ENCODE measurements around the gene FBXW4. TPM values are rescaled to one million over a fixed set of nuclear protein-coding genes. Genes with fewer than 3 reads are reported as not detected.

FBXW4 gene
- polyA plus RNA-seq, 2 of the 4 experiments (the other 2 are of a cell fraction) = 24.0 to 41.1 TPM

DNA sequence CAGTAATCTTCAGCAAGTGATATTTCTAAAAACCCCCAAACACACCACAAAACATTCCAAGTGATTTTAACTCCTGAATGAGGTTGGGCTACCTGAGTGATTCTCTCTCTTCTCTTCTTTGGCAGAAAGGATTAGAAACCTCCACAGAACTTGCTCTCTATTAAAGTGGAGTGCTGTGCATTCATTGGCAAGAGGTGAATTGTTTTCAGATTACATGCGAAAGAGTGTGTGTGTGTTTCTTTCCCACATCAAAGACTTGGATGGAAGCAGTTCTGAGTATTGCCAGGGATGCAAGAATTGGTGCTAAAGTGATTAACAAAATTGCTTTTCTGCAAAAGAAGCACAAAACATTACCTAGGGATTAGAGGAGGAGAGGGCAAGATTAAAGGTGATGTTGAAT, 13.1 kb upstream of the FBXW4 start:
- FAIRE-seq (peak; percentile 73), DNase-seq (ENCODE audit: low read depth in 1 of 2, low spot score in 1 of 2) (no peak), ATAC-seq (no peak)
- H3K27ac ChIP-seq = no peak overlapping the region
- TF ChIP-seq HMGXB4 (CRISPR knock-in tag; IDR thresholded peaks at IDR 0.05; ENCODE audit: borderline replicate concordance) (no peak), HOXB5 (CRISPR knock-in tag; IDR thresholded peaks at IDR 0.05) (no peak), HDAC2 (IDR thresholded peaks at IDR 0.05) (no peak), FOXS1 (CRISPR knock-in tag; IDR thresholded peaks at IDR 0.05) (no peak), TP53 (CRISPR knock-in tag; IDR thresholded peaks at IDR 0.05) (no peak), ZC3H11A (IDR thresholded peaks at IDR 0.05) (no peak), HEYL (CRISPR knock-in tag; IDR thresholded peaks at IDR 0.05) (no peak), ZSCAN20 (CRISPR knock-in tag; IDR thresholded peaks at IDR 0.05) (no peak), JUNB (IDR thresholded peaks at IDR 0.05) (no peak)
- TF ChIP-seq, protein P1, sequence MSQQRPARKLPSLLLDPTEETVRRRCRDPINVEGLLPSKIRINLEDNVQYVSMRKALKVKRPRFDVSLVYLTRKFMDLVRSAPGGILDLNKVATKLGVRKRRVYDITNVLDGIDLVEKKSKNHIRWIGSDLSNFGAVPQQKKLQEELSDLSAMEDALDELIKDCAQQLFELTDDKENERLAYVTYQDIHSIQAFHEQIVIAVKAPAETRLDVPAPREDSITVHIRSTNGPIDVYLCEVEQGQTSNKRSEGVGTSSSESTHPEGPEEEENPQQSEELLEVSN (IDR thresholded peaks at IDR 0.05; ENCODE audit: borderline replicate concordance, low read depth) = no peak
- ChIA-PET CTCF (no interaction called here), POLR2A (no interaction called here)
- WGBS (ENCODE audit: missing lambda C conversion rate) = 81% methylated on average over 1 of the region's 1 CpG
- H3K4me2 ChIP-seq = no peak overlapping the region
- H3K4me3 ChIP-seq = no peak overlapping the region
- H3K9me3 ChIP-seq = no peaks in the 10 kb centered on the region
- H3K4me1 ChIP-seq = 0 out of 3 replicates have a peak, but pooled peaks cover 3% of the 10 kb centered on the region

GRCh38 chr10:101704331-101704730, 9.4 kb upstream of the FBXW4 start:
- Histone ChIP-seq H3K4me2 (no peak overlapping the region), H3K4me1 (0 out of 3 replicates have a peak, but pooled peaks cover 3% of the 10 kb centered on the region), H3K27ac (no peak overlapping the region), H3K4me3 (no peak overlapping the region), H3K9me3 (no peaks in the 10 kb centered on the region)
- ATAC-seq = no peak
- WGBS (ENCODE audit: missing lambda C conversion rate) = 94% methylated on average over 2 of the region's 2 CpGs
- TF ChIP-seq HMGXB4 (CRISPR knock-in tag; IDR thresholded peaks at IDR 0.05; ENCODE audit: borderline replicate concordance) (no peak), ESRRA (IDR thresholded peaks at IDR 0.05; ENCODE audit: borderline replicate concordance, low read length) (no peak), MYC (IDR thresholded peaks at IDR 0.05; ENCODE audit: borderline replicate concordance, low read length) (no peak), RARB (CRISPR knock-in tag; IDR thresholded peaks at IDR 0.05) (no peak)
- FAIRE-seq = no peak
- POLR2A ChIA-PET = no interaction called here
- CTCF ChIA-PET = interaction anchor here (0.6 to 2.8 kb wide), 6 partner anchors 9 to 490 kb away, joined by 3 to 12 read pairs (median 4); partner anchors contain the start of gene NPM3
- DNase-seq (ENCODE audit: low read depth in 1 of 2, low spot score in 1 of 2) = no peak

- POLR2A ChIA-PET = no interaction called here
- ATAC-seq (no peak), DNase-seq (ENCODE audit: low read depth in 1 of 2, low spot score in 1 of 2) (no peak), FAIRE-seq (no peak)
- Histone ChIP-seq H3K4me2 (no peak overlapping the region), H3K27ac (no peak overlapping the region), H3K4me3 (no peak overlapping the region), H3K9me3 (no peaks in the 10 kb centered on the region), H3K4me1 (peaks cover 16% of the 10 kb centered on the region; the same call in 2 of the 3 replicates)
- CTCF ChIA-PET = no interaction called here
- TF ChIP-seq, protein P2, sequence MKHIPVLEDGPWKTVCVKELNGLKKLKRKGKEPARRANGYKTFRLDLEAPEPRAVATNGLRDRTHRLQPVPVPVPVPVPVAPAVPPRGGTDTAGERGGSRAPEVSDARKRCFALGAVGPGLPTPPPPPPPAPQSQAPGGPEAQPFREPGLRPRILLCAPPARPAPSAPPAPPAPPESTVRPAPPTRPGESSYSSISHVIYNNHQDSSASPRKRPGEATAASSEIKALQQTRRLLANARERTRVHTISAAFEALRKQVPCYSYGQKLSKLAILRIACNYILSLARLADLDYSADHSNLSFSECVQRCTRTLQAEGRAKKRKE (CRISPR knock-in tag; IDR thresholded peaks at IDR 0.05; ENCODE audit: low read depth) = no peak
- TF ChIP-seq CBX2 (IDR thresholded peaks at IDR 0.05; ENCODE audit: borderline replicate concordance, low read depth) (no peak), RCOR1 (IDR thresholded peaks at IDR 0.05; ENCODE audit: low read depth, low read length) (no peak), KDM5A (IDR thresholded peaks at IDR 0.05) (no peak)
- 89% methylated on average over 3 of the region's 3 CpGs for WGBS (ENCODE audit: missing lambda C conversion rate)
Observed at GRCh38 chr10:101696632-101697031, 1.7 kb upstream of the FBXW4 start.
